GM21529 (cell line): ENCODE results near the gene RAPGEF2.
"Not testable (repeated sequence)": the region's sequence is repeated elsewhere in the genome, so short reads cannot be mapped to it uniquely, and the experiment has no call there.

ENCODE experiments used
- ATAC-seq: cut with Tn5 transposase; IDR thresholded peaks from one replicate; pipeline ENCODE4 v1.9.1; 2021; ENCODE audit not compliant: unreplicated experiment

Gene RAPGEF2

DNA sequence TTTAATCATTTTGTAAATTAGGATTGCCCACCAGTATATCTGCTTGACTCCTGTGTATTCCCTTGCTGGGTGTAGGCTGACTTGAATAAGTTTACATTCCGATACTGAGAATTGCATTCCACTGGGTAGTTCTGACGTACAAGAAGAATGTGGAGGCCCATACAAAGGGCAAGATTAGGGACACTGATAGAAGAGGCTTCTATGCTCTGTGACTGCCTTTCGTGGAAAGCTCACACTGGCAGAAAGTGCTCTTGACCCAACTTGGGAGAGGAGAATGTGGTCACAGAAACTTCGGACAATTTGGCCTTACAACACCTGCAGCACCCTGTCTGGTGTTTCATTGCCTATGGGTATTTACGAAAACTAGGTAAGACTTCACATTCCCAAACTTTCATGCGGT lies 126.3 kb downstream of the RAPGEF2 start:
- ATAC-seq: no peak

DNA sequence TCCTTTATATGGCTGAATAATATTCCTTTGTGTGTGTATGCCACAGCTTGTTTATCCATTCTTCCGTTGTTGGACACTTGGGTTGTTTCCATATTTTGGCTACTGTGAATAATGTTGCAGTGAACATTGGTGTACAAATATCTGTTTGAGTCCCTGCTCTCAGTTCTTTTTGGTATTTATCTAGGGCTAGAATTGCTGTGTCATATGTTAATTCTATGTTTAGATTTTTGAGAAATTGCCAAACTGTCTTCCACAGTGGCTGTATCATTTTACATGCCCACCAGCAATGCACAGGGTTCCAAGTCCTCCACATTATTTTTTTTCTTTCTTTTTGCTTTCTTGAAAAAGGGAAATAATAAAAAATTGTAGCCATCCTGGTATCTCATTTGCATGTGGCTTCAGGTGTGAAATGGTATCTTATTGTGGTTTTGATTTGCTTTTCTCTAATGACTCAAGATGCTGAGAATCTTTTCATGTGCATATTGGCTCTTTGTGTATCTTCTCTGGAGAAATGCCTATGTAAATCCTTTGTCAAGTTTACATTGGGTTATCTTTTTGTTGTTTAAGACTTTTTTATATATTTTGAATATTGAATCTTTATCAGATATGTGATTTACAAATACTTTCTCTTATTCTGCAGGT lies 129.7 kb downstream of the RAPGEF2 start:
- ATAC-seq: no peak

DNA sequence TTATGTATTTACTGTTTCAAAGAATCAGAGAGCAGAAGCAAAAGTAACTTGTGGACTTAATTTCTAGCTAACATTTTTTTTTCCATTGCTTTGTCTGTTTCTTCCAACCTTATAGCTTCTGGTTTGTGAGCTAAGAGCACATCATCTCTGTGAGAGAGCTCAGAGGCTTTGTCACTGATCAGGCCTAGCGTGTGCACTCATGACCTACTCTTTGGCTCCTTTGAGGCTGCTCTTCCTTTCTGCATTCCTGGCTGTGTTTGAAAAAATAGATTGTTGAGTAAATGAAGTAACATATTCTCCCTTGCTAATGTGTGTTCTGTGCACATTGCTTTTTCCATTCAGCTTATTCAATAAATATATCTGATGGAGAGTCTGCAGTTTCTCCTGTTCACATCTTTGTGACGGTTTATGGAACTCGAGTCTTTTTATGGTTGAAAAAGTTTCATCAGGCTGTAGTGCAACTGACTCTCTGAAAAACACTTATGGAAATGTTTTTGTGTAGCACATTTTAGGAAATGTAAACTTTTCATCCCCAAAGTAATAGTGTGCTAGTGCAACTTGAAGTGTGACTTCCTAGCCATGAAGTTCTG lies 133.0 kb downstream of the RAPGEF2 start:
- no peak for ATAC-seq

DNA sequence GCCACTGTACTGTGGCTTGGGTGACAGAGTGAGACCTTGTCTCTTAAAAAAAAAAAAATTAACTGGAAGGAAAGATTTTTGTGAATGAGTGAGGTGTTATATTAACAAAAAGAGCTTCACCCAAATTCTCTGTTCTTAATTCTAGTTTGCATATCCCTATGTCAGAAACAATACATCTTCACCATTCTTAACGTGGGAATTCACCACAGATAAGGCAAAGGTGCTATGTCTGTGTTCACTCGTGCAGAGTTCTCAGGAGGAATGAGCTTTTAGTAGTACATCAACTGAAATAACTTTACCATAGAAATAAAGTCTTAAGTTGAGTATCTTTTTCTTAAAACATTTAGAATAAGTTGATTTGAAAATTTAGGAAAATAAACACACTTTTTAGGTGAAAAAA lies 135.1 kb downstream of the RAPGEF2 start:
- no peak for ATAC-seq

DNA sequence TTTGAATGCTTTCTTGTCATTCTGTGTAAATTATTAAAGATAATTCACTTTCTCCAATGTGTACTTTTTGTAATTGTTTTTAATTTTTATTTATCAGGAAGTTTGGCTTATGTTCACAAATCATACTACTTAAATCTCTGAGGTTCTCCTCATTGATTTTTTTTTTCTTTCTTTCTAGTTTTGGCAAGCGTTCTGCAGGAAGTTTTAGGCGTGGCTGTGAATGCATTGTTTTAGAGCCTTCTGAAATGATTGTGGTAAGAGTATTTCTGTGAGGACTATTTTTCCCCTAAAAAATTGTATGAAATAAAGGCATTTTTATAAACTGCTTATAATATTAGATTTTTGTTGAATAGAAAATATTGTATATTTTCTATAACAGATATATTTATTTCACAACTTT lies 135.8 kb downstream of the RAPGEF2 start:
- no peak for ATAC-seq

DNA sequence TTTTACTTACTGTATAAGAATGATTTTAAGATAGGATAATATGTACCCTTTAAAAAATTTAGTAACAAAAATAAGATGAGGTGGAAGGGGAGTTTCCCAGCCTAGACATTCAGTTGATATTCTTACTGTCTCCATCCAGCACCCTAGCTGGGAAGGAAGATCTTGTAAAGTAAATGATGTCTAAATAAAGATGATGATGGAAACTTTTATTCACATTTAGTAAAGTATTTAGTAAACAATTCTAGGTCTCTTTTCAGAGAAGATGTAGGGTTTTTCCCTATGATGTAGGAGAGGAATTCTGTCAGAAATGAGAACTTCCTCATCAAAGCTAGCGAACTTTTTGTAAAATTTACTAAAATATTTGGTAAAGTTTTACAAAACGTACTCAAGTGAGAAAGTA lies 136.8 kb downstream of the RAPGEF2 start:
- ATAC-seq: no peak

DNA sequence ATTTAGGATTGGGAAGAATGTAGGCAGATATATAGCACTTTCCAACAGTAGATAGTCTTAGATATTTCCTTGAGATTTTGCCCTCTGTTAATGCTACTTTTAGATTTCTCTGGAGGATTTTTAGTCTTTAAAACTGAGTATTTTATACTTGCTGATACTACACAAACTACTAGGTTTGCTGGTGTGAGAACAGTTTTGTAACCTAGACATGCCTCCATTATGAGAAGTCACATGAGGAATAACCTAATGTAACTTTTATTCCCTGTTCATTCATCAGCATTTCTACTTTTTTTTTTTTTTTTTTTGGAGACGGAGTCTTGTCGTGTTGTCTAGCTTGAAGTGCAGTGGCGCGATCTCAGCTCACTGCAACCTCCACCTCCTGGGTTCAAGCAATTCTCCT lies 137.2 kb downstream of the RAPGEF2 start:
- no peak for ATAC-seq

DNA sequence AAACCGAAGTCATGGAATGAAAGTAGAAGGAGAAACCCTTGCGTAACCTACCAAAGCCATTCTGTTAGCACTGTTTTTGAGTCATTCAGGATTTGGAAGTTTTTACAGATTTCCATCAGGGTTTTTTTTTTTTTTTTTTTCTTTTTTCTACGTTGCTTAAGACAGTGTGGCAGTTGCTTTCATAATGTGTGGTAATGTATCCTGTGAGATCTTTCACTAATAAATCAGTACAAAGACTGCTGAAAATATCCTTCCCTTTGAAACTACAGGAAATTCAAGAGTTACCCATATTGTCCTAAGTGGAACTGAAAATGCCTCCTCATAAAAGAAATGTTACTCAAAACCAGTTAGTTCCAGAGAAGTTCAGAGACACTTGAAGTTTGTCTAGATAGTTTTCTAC lies 137.8 kb downstream of the RAPGEF2 start:
- no peak for ATAC-seq

DNA sequence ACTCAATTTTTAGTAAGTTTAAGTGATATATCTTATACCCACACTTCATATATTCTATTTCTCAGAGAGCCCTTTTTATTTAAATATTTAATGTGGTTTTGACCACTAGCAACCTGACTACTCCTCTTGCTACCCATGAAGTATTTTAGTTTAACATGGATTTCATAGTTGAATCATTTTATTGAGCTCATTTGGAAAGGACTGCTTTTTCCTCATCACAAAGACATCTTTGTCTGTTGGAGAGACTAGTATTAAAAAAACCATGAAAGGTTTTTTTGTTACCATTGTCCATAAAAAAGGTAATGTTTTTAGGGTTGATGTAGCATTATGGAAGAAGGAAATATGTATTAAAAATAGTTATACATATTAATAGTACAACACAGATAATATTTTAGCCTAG lies 139.5 kb downstream of the RAPGEF2 start:
- ATAC-seq: no peak

DNA sequence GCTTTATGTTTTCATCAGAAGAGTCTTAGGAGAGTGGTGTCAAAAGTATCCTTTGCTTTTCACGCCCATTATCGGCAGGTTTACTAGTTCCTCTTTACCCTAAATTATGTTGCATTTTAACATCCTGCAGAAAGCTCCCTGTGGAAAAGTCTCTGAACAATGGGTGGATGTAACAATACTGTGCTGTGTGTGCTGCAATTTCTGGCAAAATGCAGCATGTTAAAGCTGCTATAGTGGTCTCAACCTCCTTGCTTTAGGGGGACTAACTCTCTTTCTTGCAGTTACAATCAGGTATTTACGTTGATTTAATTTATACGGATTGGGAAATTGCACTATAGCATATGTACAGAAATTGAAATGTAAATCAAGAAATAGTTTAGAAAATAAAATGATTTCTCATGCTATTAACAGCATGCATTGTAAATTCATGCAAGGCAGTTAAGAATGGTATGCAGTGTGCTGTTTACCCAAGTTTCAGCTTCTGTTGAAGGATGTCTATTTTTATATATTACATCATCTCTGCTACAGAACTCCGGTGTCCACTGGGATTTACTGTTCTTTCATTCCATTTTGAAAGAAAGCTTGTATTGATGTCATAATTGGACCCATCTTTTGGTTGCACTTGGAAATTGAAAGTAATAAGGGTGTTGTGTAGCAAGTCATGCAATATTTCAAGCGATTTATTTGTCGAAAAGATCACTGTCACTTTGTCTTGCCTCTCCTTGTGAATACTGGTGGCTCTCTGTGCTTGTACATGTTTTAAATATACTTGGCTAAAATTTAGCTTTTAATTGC lies 145.7 kb downstream of the RAPGEF2 start:
- no peak for ATAC-seq

DNA sequence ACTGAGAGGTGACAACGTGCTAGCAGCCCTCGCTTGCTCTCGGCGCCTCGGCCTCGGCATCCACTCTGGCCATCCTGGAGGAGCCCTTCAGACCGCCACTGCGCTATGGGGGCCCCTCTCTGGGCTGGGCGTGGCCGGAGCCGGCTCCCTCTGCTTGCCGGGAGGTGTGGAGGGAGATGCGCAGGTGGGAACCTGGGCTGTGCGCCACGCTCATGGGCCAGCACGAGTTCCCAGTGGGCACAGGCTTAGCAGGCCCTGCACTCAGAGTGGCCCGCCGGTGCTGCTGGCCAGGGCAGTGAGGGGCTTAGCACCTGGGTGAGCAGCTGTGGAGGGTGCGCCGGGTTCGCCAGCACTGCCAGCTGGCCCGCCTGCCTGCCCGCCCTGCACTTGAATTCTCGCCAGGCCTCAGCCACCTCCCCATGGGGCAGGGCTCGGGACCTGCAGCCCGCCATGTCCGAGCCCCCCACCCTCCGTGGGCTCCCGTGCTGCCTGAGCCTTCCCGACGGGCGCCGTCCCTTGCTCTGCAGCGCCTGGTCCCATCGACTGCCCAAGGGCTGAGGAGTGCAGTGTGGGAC lies 148.0 kb downstream of the RAPGEF2 start:
- no peak for ATAC-seq

DNA sequence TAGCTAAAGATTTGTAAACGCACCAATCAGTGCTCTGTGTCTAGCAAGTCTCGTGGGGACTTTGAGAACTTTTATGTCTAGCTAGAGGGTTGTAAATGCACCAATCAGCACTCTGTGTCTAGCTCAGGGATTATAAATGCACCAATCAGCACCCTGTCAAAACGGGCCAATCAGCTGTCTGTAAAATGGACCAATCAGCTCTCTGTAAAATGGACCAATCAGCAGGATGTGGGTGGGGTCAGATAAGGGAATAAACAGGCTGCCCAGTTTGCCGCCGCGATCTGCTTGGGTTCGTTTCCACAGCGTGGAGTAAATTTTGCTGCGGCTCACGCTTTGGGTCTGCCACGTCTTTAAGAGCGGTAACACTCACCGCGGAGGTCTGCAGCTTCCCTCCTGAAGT lies 148.7 kb downstream of the RAPGEF2 start:
- ATAC-seq: not testable (repeated sequence)

DNA sequence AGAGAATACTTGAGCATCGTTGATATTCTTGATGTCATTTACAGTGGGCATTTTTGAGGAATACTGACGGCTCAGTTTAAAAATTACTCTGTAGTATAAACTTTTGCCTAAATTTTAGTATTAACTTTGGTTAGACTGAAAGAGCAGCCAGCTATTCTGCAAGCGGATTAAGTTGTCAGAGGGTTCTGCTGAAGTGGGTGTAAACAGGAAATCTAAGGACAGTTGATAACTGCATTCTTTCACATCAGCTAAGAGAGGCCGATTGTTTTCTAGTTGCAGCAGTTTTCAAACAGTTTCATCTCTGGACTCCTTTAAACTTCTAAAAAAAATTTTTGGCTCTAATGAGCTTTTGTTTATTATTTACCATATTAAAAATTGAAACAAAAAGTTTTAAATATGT lies 149.6 kb downstream of the RAPGEF2 start:
- ATAC-seq: no peak

DNA sequence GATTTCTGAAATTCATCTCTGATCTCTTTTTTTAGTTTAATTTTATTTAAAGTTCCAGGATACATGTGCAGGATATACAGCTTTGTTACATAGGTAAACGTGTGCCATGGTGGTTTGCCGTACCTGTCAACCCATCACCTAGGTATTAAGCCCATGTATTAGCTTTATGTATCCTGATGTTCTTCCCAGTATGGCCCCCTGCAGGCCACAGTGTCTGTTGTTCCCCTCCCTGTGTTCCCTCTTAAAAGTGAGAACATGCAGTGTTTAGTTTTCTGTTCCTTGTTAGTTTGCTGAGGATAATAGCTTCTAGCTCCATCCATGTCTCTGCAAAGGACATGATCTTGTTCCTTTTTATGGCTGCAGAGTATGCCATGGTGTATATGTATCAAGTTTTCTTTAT lies 153.2 kb downstream of the RAPGEF2 start:
- no peak for ATAC-seq

DNA sequence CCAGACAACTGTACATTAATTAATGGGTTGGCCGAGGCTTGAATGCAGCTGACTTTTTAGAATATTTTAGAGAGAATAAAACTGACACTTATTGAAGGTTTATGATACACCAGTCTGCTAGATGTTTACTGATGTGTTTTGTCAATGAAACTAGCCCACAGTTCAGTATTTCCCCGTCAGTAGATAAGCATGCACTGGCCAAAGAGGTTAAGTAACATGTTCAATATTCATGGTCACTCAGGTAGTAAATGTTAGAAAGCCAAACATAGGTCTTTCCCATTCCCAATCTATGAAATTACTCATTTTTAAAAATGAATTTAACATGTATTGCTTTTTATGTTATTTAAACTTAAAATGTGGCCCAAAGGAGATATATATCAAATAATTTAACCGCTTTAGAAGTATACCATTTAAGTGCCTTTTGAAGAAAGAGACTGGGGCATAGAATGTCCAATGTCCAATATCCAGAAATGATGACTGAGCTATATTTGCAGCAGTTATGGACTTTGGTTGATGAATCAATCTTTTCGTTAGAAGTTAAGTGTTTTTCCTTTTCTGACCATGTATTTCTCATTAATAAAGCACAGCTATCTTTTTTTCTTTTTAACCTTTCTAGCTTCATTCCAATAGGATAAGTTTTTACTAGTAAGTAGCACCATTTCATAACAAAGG lies 156.1 kb downstream of the RAPGEF2 start:
- ATAC-seq: no peak

DNA sequence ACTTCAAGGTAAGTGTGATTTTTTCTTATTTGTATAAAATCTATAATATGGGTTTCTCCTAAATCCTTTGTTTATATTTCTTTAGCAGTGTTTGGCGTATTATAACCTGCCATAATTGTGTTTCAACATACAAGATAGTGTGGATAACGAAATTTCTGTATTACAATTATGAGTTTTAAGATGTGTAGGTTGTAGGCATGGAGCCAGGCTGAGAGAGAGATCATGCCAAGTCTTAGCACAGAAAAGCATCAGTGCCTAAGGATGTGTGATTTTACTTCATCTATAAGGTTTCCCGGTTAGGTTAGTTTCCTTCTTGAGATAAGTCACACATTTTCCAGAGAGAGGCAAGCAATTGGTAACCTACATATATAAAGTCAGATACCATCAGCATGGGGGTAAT lies 161.2 kb downstream of the RAPGEF2 start:
- ATAC-seq: no peak

DNA sequence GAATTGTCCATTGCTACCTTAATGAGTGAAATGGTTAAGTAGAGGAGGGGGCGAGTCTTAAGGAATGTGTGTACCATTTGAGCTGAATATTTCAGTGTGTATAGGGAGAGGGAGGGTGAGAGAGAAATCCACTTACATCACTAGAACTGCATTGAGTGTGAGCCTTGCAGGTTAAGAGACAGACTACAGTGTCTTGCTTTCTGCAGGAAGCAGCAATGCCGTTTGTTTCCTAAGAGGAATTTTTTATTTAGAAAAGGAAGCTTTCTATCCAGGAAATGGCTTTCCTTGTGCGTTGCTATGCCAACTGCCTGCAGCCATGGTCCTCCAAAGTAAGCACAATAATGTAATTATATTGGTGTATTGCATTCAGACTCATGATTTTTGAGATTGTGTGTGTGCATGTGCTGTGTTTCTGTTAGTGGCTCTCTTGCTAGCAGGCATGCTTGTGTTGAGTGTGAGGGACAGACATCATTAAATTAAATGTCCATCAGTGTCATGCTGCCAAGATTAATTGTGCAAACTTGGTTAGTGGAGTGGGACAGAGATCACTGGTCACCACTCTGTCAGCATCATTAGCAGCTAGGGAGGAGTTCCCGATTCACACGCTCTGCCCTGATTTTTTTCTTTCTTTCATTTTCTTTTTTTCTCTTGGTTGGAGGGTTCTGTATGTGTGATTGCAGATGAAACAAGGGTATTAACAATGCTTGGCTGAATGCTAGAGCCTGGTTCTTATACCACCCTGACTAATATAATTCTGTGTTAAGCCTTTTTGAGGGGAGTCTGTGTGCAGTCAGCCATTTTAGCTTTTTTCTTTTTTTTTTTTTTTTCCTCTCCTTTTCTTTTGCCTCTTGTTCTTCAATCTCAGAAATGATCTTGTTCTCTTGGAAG lies 164.3 kb downstream of the RAPGEF2 start:
- ATAC-seq: peak; percentile 53

DNA sequence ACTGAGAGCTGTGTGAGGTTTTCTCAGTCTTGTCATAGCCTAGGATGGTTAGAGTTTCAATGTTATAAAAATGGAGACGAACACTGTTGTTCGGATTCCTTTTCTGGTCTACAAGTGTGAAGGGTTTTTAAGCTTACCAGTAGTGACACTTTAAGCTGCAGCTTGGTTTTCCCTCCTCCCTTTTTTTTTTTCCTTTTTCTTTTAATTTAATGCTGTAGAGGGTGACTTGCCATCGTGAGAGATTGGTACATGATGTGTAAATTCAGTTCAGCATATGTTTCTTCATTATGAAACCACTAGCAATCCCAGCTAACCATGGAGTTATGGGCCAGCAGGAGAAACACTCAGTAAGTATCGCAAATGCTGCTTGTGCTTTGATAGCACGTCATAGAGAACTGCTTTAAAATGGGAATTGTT lies 165.0 kb downstream of the RAPGEF2 start:
- ATAC-seq: no peak

DNA sequence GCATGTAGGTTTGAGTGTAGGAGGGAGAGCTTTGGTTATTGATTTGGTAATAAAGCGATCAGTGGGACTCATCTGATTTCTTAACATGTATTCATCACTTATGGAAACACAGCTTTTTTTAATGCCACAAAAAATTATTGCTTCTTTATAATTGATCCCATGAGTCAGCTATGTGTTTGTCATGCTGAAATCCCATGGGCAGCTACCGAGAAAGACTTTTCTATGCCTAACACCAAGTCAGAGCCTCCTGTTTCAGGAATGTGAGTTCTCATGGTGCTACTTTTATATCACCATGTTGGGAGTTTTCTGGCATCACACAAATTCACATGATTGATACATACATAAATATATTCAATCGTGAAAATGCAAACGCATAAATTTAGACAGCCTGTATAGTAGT lies 165.7 kb downstream of the RAPGEF2 start:
- ATAC-seq: no peak

DNA sequence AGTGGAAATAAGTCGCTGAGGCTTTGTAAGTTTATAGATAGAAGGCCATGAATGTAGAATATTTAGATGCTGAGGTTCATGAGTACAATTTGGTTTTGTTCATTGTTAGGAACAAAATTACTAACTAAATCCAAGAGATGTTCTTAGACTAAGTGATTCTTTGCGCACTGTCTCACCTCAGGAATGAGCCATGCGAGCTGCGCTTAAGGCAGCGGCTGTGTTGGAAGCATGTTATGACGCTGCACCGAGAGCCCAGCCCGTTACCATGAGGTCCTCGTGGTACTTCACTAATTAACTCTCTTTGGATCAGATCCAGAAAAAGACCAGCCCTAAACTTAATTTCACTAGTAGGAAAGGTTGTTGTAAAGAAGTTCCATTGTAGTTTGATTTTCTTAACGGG lies 166.2 kb downstream of the RAPGEF2 start:
- no peak for ATAC-seq

DNA sequence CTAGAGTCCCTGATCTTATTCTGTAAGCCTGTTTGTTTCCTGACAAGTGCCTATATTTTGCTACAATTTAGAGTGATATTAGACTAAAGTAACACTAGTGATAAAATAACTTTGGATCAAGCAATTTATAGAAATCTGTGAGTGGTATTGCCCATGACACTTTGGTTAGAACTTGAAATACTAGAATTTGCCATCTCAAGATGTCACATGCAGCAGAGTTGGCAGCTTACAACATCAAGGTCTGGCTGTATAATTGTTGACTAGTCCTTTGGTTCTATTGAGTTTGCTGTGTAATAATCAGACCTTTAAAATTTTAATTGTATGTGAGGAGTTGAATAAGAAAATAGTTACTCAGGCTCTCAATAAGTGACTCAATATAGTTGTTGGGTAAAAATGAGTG lies 167.1 kb downstream of the RAPGEF2 start:
- no peak for ATAC-seq
